Measurements from ENCODE around the gene HOXA5.

GRCh38 chr7:27188386-27189294 is 45.2 kb upstream of the HOXA5 start:
- TF ChIP-seq CTCF (IDR thresholded peaks at IDR 0.05 in 2 of 3, conservative IDR thresholded peaks at IDR 0.05 in 1 of 3; ENCODE audit: control insufficient read depth in 2 of 3, extremely low read depth in 1 of 3, insufficient read depth in 1 of 3, low read depth in 3 of 3, low read length in 3 of 3), result no peak
- TF ChIP-seq E2F4 (IDR thresholded peaks at IDR 0.05; ENCODE audit: low read depth, low read length), result no peak
- TF ChIP-seq CEBPB (IDR thresholded peaks at IDR 0.05; ENCODE audit: borderline replicate concordance in 1 of 2, low read depth in 2 of 2, low read length in 2 of 2), result no peak
